Hepatocyte (in vitro differentiated cells): ENCODE measurements around the gene SSTR3.

Experiments used
- EZH2 ChIP-seq: fragments of 200-600 bp; sonication (generic); IDR thresholded peaks from 2 replicates; pipeline ENCODE4 v1.6.1; 2016; ENCODE audit warnings: antibody characterized with exemption, mild to moderate bottlenecking, borderline replicate concordance
- EZH2phosphoT487 ChIP-seq: fragments of 200-600 bp; sonication (generic); IDR thresholded peaks from one replicate; pipeline ENCODE4 v1.6.1; 2018; ENCODE audit warnings: antibody characterized with exemption, mild to moderate bottlenecking, low read depth, moderate library complexity; ENCODE audit not compliant: unreplicated experiment, severe bottlenecking
- TF ChIP-seq, protein P1 (sequence below): fragments of 200-600 bp; sonication (generic); IDR thresholded peaks from 2 replicates; pipeline ENCODE4 v1.5.1; 2016; ENCODE audit warnings: antibody characterized with exemption, mild to moderate bottlenecking; ENCODE audit not compliant: poor library complexity

DNA sequence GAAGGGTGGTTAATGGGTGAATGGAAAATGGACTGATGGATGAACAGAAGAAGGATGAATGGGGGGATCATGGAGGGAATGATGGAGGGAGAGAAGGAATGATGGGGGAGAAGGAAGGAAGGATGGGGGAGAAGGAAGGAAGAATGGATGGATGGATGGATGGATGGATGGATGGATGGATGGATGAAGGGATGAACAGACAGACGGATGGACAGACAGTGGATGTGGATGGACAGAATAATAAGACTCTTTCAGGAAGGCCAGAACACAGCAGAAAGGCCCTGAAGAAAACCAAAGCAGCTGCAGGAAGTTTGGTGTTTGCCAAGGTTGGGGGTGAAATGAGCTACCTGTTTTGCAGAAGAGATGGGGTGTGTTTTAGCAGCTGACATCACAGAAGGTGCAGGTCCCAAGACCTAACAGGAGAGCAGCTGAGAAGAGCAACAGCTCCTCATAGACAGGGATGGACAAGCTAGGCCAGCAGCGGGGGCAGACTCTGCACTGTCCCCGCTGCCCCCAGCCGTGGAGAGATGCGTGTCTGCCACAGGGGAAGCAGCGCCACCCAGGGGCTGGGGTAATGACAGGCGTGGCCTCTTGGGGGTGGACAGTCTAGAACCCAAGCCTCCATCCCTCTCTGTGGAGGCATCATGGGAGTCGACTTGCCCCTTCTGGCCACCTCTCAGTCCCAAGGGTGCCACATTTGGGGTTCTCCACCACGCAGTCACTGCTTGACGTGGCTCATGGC lies 42.2 kb downstream of the SSTR3 start:
- TF ChIP-seq, protein P1, sequence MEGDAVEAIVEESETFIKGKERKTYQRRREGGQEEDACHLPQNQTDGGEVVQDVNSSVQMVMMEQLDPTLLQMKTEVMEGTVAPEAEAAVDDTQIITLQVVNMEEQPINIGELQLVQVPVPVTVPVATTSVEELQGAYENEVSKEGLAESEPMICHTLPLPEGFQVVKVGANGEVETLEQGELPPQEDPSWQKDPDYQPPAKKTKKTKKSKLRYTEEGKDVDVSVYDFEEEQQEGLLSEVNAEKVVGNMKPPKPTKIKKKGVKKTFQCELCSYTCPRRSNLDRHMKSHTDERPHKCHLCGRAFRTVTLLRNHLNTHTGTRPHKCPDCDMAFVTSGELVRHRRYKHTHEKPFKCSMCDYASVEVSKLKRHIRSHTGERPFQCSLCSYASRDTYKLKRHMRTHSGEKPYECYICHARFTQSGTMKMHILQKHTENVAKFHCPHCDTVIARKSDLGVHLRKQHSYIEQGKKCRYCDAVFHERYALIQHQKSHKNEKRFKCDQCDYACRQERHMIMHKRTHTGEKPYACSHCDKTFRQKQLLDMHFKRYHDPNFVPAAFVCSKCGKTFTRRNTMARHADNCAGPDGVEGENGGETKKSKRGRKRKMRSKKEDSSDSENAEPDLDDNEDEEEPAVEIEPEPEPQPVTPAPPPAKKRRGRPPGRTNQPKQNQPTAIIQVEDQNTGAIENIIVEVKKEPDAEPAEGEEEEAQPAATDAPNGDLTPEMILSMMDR = no peak
- TF ChIP-seq EZH2 (no peak), EZH2phosphoT487 (no peak)
